Measurements from ENCODE around the gene ZP1. TPM values are rescaled to one million over a fixed set of nuclear protein-coding genes. Genes with fewer than 3 reads are reported as not detected.

The ZP1 gene
- total RNA-seq, 1 experiment from 2014 or later: not detected

GRCh38 chr11:60825790-60826189 lies 41.6 kb upstream of the ZP1 start:
- Mint-ChIP-seq H3K9me3 (no peaks in the 10 kb centered on the region), H3K4me1 (no peaks in the 10 kb centered on the region), H3K27ac (no peak overlapping the region), H3K27me3 (ENCODE audit: low read depth) (no peaks in the 10 kb centered on the region), H3K4me3 (no peak overlapping the region), H3K36me3 (no peaks in the 10 kb centered on the region)
- POLR2A ChIA-PET: no interaction called here
- TF ChIP-seq NFYB (CRISPR knock-in tag; conservative IDR thresholded peaks at IDR 0.05; ENCODE audit: low read depth) (no peak), FOXP1 (CRISPR knock-in tag; IDR thresholded peaks at IDR 0.05; ENCODE audit: borderline replicate concordance) (no peak), PREB (CRISPR knock-in tag; IDR thresholded peaks at IDR 0.05; ENCODE audit: borderline replicate concordance) (no peak)
- CTCF ChIA-PET: interaction anchor here (2.6 kb wide), 1 partner anchor 62 kb away, joined by 16 read pairs; no protein-coding TSS in a partner anchor
- ATAC-seq (no peak), DNase-seq (ENCODE audit: low spot score) (no peak)

- peak; percentile 13; the same call in 1 of the 2 replicates for ATAC-seq
- ChIA-PET CTCF (interaction anchor here (0.5 to 7.6 kb wide), 32 partner anchors 9 to 314 kb away, joined by 3 to 277 read pairs (median 5); partner anchors contain the start of genes PRPF19, TMEM109 and ZP1), POLR2A (interaction anchor here (0.8 kb wide), 1 partner anchor 57 kb away, joined by 3 read pairs; no protein-coding TSS in a partner anchor)
- no peaks in the 10 kb centered on the region for H3K36me3 Mint-ChIP-seq
- DNase-seq (ENCODE audit: low spot score): no peak
- peaks cover 8% of the 10 kb centered on the region for H3K27me3 Mint-ChIP-seq (ENCODE audit: low read depth)
- peak overlapping the region; percentile 22; the same call in 1 of the 2 replicates for H3K4me3 Mint-ChIP-seq
- H3K4me1 Mint-ChIP-seq: no peaks in the 10 kb centered on the region
- no peaks in the 10 kb centered on the region for H3K9me3 Mint-ChIP-seq
- no peak overlapping the region for H3K27ac Mint-ChIP-seq
- TF ChIP-seq ZNF138 (CRISPR knock-in tag; conservative IDR thresholded peaks at IDR 0.05): no peak
- no peak for TF ChIP-seq ZNF512 (CRISPR knock-in tag; IDR thresholded peaks at IDR 0.05; ENCODE audit: borderline replicate concordance)
- no peak for TF ChIP-seq JAZF1 (CRISPR knock-in tag; IDR thresholded peaks at IDR 0.05)
- no peak for TF ChIP-seq ZSCAN18 (CRISPR knock-in tag; IDR thresholded peaks at IDR 0.05)
- no peak for TF ChIP-seq ERG (CRISPR knock-in tag; IDR thresholded peaks at IDR 0.05)
- no peak for TF ChIP-seq HMGA2 (CRISPR knock-in tag; IDR thresholded peaks at IDR 0.05)
- TF ChIP-seq RORB (CRISPR knock-in tag; IDR thresholded peaks at IDR 0.05): no peak
- no peak for TF ChIP-seq TCF7 (CRISPR knock-in tag; IDR thresholded peaks at IDR 0.05; ENCODE audit: low read depth)
- TF ChIP-seq HMGXB4 (CRISPR knock-in tag; IDR thresholded peaks at IDR 0.05): no peak
- TF ChIP-seq CTCF (IDR thresholded peaks at IDR 0.05): no peak
- TF ChIP-seq AR (CRISPR knock-in tag; IDR thresholded peaks at IDR 0.05): no peak
- no peak for TF ChIP-seq NR3C1 (CRISPR knock-in tag; conservative IDR thresholded peaks at IDR 0.05; ENCODE audit: low read depth)
- no peak for TF ChIP-seq TP53 (CRISPR knock-in tag; IDR thresholded peaks at IDR 0.05)
- TF ChIP-seq TEAD1 (CRISPR knock-in tag; IDR thresholded peaks at IDR 0.05): no peak
These were observed 36.7 kb upstream of the ZP1 start for GRCh38 chr11:60830478-60831142.
